SK-N-SH (cell line): ENCODE data around the gene AGFG2. TPM values are rescaled to one million over a fixed set of nuclear protein-coding genes. Genes with fewer than 3 reads are reported as not detected.
A peak's percentile ranks its signal among the peaks of the same experiment; 100 is the strongest.

Experiments used
- CTCF ChIA-PET: fragments of 300-600, 350-600 bp; formaldehyde crosslinking; extraction: SDS; loops from one replicate; lab custom pipeline; 2021; lab: Yijun Ruan, JAX
- POLR2A ChIA-PET: fragments of 350-600 bp; sonication (Branson Sonifier 250); formaldehyde crosslinking; extraction: SDS; loops from one replicate; lab custom pipeline; 2020; ENCODE audit warnings: antibody characterized with exemption, inconsistent platforms; lab: Yijun Ruan, JAX
- DNase-seq: peaks from one replicate; pipeline ENCODE4 v3.0.0; 2012
- H2AFZ ChIP-seq: fragments of 200-600 bp; sonication (generic); 2 replicates; pipeline ENCODE4 v1.8.1; 2016; ENCODE audit warnings: antibody characterized with exemption, mild to moderate bottlenecking, low read depth
- H3F3A ChIP-seq: fragments of 200-600 bp; sonication (generic); replicated peaks from 2 replicates; pipeline ENCODE3; 2016; ENCODE audit warnings: antibody characterized with exemption, mild to moderate bottlenecking; ENCODE audit not compliant: insufficient read depth
- H3K27ac ChIP-seq, 2 experiments: fragments of 200-500 bp in 1 of 2; fragments of 200-600 bp in 1 of 2; sonication (Bioruptor generic) in 1 of 2; sonication (generic), shearing (Covaris generic) in 1 of 2; 2 replicates each; pipeline versions ENCODE4 v1.5.1 to v1.6.1; 2014 to 2016; ENCODE audit warnings: low read depth in 2 of 2, inconsistent platforms in 1 of 2, low read length in 1 of 2, mild to moderate bottlenecking in 1 of 2, mixed read lengths in 1 of 2
- H3K27me3 ChIP-seq: fragments of 200-600 bp; sonication (generic), shearing (Covaris generic); 2 replicates; pipeline ENCODE4 v1.6.1; 2016; ENCODE audit warnings: mixed run types; ENCODE audit not compliant: insufficient read depth
- H3K36me3 ChIP-seq, 2 experiments: fragments of 200-500 bp in 1 of 2; fragments of 200-600 bp in 1 of 2; sonication (Bioruptor generic) in 1 of 2; sonication (generic) in 1 of 2; replicated peaks in 1 of 2; 2 replicates each; pipeline versions ENCODE3 to v1.5.1; 2014 to 2016; ENCODE audit warnings: low read length in 1 of 2, mild to moderate bottlenecking in 1 of 2; ENCODE audit not compliant: insufficient read depth in 2 of 2, control insufficient read depth in 1 of 2
- H3K4me1 ChIP-seq, 2 experiments: fragments of 200-500 bp in 1 of 2; fragments of 200-600 bp in 1 of 2; sonication (Bioruptor generic) in 1 of 2; sonication (generic), shearing (Covaris generic) in 1 of 2; 2 replicates each; pipeline versions ENCODE4 v1.5.1 to v1.6.1; 2014 to 2016; ENCODE audit warnings: low read depth in 1 of 2, low read length in 1 of 2, mixed run types in 1 of 2; ENCODE audit not compliant: insufficient read depth in 2 of 2, control insufficient read depth in 1 of 2
- H3K4me2 ChIP-seq: fragments of 200-600 bp; sonication (generic), shearing (Covaris generic); 2 replicates; pipeline ENCODE4 v1.6.1; 2017; ENCODE audit warnings: mixed run types
- H3K4me3 ChIP-seq, 2 experiments: fragments of 200-500 bp in 1 of 2; fragments of 200-600 bp in 1 of 2; sonication (Bioruptor generic) in 1 of 2; sonication (generic), shearing (Covaris generic) in 1 of 2; 2 replicates each; pipeline versions ENCODE4 v1.5.1 to v1.8.1; 2014 to 2016; ENCODE audit warnings: low read depth in 2 of 2, inconsistent platforms in 1 of 2, low read length in 1 of 2, mild to moderate bottlenecking in 1 of 2, mixed read lengths in 1 of 2, moderate library complexity in 1 of 2
- H3K79me2 ChIP-seq: fragments of 200-600 bp; sonication (generic); 2 replicates; pipeline ENCODE4 v1.8.1; 2017; ENCODE audit warnings: mild to moderate bottlenecking; ENCODE audit not compliant: insufficient read depth
- H3K9ac ChIP-seq: fragments of 200-600 bp; sonication (generic); 2 replicates; pipeline ENCODE4 v1.6.1; 2017; ENCODE audit warnings: mixed run types
- H3K9me2 ChIP-seq: fragments of 200-600 bp; sonication (generic); 2 replicates; pipeline ENCODE4 v1.6.1; 2017; ENCODE audit warnings: mixed run types
- H3K9me3 ChIP-seq: fragments of 200-600 bp; sonication (generic); 2 replicates; pipeline ENCODE4 v1.6.1; 2017; ENCODE audit warnings: mixed run types, mild to moderate bottlenecking, moderate library complexity
- H4K20me1 ChIP-seq: fragments of 200-600 bp; sonication (generic); 2 replicates; pipeline ENCODE4 v1.6.1; 2017; ENCODE audit warnings: mild to moderate bottlenecking, mixed run types; ENCODE audit not compliant: insufficient read depth
- FOXJ3 ChIP-seq: sonication (generic); formaldehyde crosslinking; IDR thresholded peaks from 2 replicates; pipeline ENCODE4 v1.5.1; 2020; ENCODE audit warnings: mild to moderate bottlenecking, missing genetic modification reagents
- FOXM1 ChIP-seq: IDR thresholded peaks from 2 replicates; pipeline ENCODE4 v1.4.0; 2012; ENCODE audit warnings: low read depth, mild to moderate bottlenecking
- GATA2 ChIP-seq: sonication (generic); formaldehyde crosslinking; IDR thresholded peaks from 2 replicates; pipeline ENCODE4 v1.5.0; 2020; ENCODE audit warnings: mild to moderate bottlenecking, missing genetic modification reagents
- MEF2A ChIP-seq: IDR thresholded peaks from 2 replicates; pipeline ENCODE4 v1.4.0; 2012; ENCODE audit warnings: low read depth, borderline replicate concordance
- RAD21 ChIP-seq: IDR thresholded peaks from 2 replicates; pipeline ENCODE4 v1.6.1; 2012; ENCODE audit warnings: mild to moderate bottlenecking, low read length
- TCF12 ChIP-seq: IDR thresholded peaks from 2 replicates; pipeline ENCODE4 v1.4.0; 2012
- USF2 ChIP-seq: fragments of 150-350 bp; IDR thresholded peaks from 2 replicates; pipeline ENCODE4 v1.6.1; 2017; ENCODE audit warnings: antibody characterized with exemption, low read length, low read depth, borderline replicate concordance
- WGBS: methylation state at CpG from one replicate; pipeline ENCODE4 v1.1.6; 2017; ENCODE audit warnings: low lambda C conversion rate; 5-methylcytosine and 5-hydroxymethylcytosine counted together
- polyA plus RNA-seq, 3 experiments: library from polyadenylated mRNA; depleted of rRNA; stranded (reverse); fragments of >200 nt; gene quantifications; 2 replicates each; pipeline ENCODE4 v1.2.3, GENCODE V29; 2012
- TF ChIP-seq, protein P1 (sequence below): fragments of 200-600 bp; sonication (generic); IDR thresholded peaks from 2 replicates; pipeline ENCODE4 v1.6.1; 2017; ENCODE audit warnings: antibody characterized with exemption, mild to moderate bottlenecking, moderate library complexity
- TF ChIP-seq, protein P2 (sequence below): IDR thresholded peaks from 2 replicates; pipeline ENCODE4 v1.6.1; 2012; ENCODE audit warnings: mild to moderate bottlenecking, low read depth, low read length, moderate library complexity

Gene AGFG2
- polyA plus RNA-seq, 1 of the 3 experiments (the other 2 are of a cell fraction), result 23.1 TPM

GRCh38 chr7:100603726-100604027, 64.7 kb downstream of the AGFG2 start:
- 12% methylated on average over 10 of the region's 10 CpGs for WGBS
- Histone ChIP-seq H3F3A (peaks cover 38% of the 10 kb centered on the region), H3K4me1 (peaks cover 10 to 25% of the 10 kb centered on the region in 2 experiments; a peak in 3 of 4 replicates), H3K27ac (peak overlapping the region; percentile 69 to 97), H3K36me3 (peaks cover 27 to 32% of the 10 kb centered on the region in 2 experiments), H3K79me2 (peaks cover 18% of the 10 kb centered on the region), H4K20me1 (no peaks in the 10 kb centered on the region), H3K4me3 (peak overlapping the region; percentile 67 to 76), H3K9me2 (no peaks in the 10 kb centered on the region), H3K27me3 (no peaks in the 10 kb centered on the region), H3K9ac (peak overlapping the region; percentile 69), H3K9me3 (no peaks in the 10 kb centered on the region), H3K4me2 (peak overlapping the region; percentile 97), H2AFZ (peak overlapping the region; percentile 69)
- CTCF ChIA-PET, result interaction anchor here (0.7 to 5.4 kb wide), 15 partner anchors 9 to 248 kb away, joined by 3 to 62 read pairs (median 4); partner anchors contain the start of genes FBXO24, LRCH4, MOSPD3 and POP7
- POLR2A ChIA-PET, result interaction anchor here (0.6 to 3.7 kb wide), 11 partner anchors 9 to 224 kb away, joined by 3 to 63 read pairs (median 5); partner anchors contain the start of genes FBXO24, GNB2, LRCH4 and MEPCE
- TF ChIP-seq GATA2 (no peak), FOXJ3 (CRISPR knock-in tag) (no peak), TCF12 (no peak), MEF2A (no peak), RAD21 (no peak), FOXM1 (no peak), USF2 (no peak)
- TF ChIP-seq, protein P1, sequence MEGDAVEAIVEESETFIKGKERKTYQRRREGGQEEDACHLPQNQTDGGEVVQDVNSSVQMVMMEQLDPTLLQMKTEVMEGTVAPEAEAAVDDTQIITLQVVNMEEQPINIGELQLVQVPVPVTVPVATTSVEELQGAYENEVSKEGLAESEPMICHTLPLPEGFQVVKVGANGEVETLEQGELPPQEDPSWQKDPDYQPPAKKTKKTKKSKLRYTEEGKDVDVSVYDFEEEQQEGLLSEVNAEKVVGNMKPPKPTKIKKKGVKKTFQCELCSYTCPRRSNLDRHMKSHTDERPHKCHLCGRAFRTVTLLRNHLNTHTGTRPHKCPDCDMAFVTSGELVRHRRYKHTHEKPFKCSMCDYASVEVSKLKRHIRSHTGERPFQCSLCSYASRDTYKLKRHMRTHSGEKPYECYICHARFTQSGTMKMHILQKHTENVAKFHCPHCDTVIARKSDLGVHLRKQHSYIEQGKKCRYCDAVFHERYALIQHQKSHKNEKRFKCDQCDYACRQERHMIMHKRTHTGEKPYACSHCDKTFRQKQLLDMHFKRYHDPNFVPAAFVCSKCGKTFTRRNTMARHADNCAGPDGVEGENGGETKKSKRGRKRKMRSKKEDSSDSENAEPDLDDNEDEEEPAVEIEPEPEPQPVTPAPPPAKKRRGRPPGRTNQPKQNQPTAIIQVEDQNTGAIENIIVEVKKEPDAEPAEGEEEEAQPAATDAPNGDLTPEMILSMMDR, result no peak
- TF ChIP-seq, protein P2, sequence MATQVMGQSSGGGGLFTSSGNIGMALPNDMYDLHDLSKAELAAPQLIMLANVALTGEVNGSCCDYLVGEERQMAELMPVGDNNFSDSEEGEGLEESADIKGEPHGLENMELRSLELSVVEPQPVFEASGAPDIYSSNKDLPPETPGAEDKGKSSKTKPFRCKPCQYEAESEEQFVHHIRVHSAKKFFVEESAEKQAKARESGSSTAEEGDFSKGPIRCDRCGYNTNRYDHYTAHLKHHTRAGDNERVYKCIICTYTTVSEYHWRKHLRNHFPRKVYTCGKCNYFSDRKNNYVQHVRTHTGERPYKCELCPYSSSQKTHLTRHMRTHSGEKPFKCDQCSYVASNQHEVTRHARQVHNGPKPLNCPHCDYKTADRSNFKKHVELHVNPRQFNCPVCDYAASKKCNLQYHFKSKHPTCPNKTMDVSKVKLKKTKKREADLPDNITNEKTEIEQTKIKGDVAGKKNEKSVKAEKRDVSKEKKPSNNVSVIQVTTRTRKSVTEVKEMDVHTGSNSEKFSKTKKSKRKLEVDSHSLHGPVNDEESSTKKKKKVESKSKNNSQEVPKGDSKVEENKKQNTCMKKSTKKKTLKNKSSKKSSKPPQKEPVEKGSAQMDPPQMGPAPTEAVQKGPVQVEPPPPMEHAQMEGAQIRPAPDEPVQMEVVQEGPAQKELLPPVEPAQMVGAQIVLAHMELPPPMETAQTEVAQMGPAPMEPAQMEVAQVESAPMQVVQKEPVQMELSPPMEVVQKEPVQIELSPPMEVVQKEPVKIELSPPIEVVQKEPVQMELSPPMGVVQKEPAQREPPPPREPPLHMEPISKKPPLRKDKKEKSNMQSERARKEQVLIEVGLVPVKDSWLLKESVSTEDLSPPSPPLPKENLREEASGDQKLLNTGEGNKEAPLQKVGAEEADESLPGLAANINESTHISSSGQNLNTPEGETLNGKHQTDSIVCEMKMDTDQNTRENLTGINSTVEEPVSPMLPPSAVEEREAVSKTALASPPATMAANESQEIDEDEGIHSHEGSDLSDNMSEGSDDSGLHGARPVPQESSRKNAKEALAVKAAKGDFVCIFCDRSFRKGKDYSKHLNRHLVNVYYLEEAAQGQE, result no peak
- no peak for DNase-seq
